Ovary (tissue), 9 donors: ENCODE data around the gene PTGDR. TPM values are rescaled to one million over a fixed set of nuclear protein-coding genes. Genes with fewer than 3 reads are reported as not detected.

ENCODE experiments used
- DNase-seq, 5 donors: peaks; one replicate each; pipeline ENCODE4 v3.0.0-alpha.2; 2019 to 2020
- H3K27ac ChIP-seq, 2 donors: fragments of 200-600 bp; one replicate each; pipeline versions ENCODE4 v1.5.1 to v1.8.0; 2019 to 2022
- H3K27me3 ChIP-seq: fragments of 200-600 bp; one replicate; pipeline ENCODE4 v1.8.0; 2022
- H3K36me3 ChIP-seq: fragments of 200-600 bp; sonication (generic); one replicate; pipeline ENCODE4 v1.5.1; 2019
- H3K4me1 ChIP-seq: one replicate; pipeline ENCODE4 v1.8.1; 2013; ENCODE audit warnings: mild to moderate bottlenecking, moderate library complexity; ENCODE audit not compliant: insufficient read depth
- H3K4me3 ChIP-seq: fragments of 200-600 bp; sonication (generic); one replicate; pipeline ENCODE4 v1.5.1; 2017
- H3K9me3 ChIP-seq, 2 donors: fragments of 200-600 bp in 1 of 2; sonication (generic) in 1 of 2; one replicate each; pipeline versions ENCODE4 v1.5.1 to v1.8.1; 2013 to 2019; ENCODE audit warnings: mild to moderate bottlenecking in 1 of 2, moderate library complexity in 1 of 2
- CTCF ChIP-seq, 3 donors: fragments of 450-650 bp in 2 of 3; fragments of 200-600 bp in 1 of 3; IDR thresholded peaks; one replicate each; pipeline versions ENCODE4 v1.5.1 to v1.8.0; 2016 to 2022; ENCODE audit warnings: antibody characterized with exemption in 3 of 3, mild to moderate bottlenecking in 1 of 3
- EP300 ChIP-seq: sonication (generic); formaldehyde crosslinking; IDR thresholded peaks from one replicate; pipeline ENCODE4 v1.6.1; 2017; ENCODE audit warnings: antibody characterized with exemption
- POLR2A ChIP-seq: fragments of 450-650 bp; IDR thresholded peaks from one replicate; pipeline ENCODE4 v1.6.1; 2017; ENCODE audit warnings: antibody characterized with exemption, mild to moderate bottlenecking, moderate library complexity
- WGBS, 3 donors: extraction: QIAGEN DNeasy Blood & Tissue Kit in 1 of 3; methylation state at CpG; one replicate each; pipeline versions ENCODE4 v1.1.5 to v1.1.7; 2013 to 2017; 5-methylcytosine and 5-hydroxymethylcytosine counted together
- intact Hi-C, 4 donors: fragments of 100-400 bp; cut with DNase I; formaldehyde crosslinking; loops; one replicate each; pipeline versions ENCODE4 v1.11.0 to v1.15.1; 2022 to 2023
- polyA plus RNA-seq, 2 donors: library from polyadenylated mRNA; stranded (reverse); fragments of 200-250 nt in 1 of 2; fragments of 350-450 nt in 1 of 2; fragmentation: Illumina TruSeq in 1 of 2; extraction: RNeasy Lipid Tissue Mini Kit (QIAGEN cat#74804) in 1 of 2; gene quantifications; one replicate each; pipeline ENCODE4 v1.2.3, GENCODE V29; 2013 to 2014
- total RNA-seq, 7 donors: library from RNA; depleted of rRNA in 2 of 7; stranded (reverse); fragments of >200 nt in 2 of 7; fragmentation: NEBNext Ultra II Directional in 3 of 7; extraction: Animal tissue kit (Norgen Biotek cat#: 25700) in 3 of 7; gene quantifications; one replicate each; pipeline versions ENCODE4 v1.1.0 to v1.2.4, GENCODE V29; 2016 to 2023
- donor health status: DM: no; HTN: no; CAD: no; lungs with moderate emphysema.
- donor health status: DM: no; HTN: no; CAD: no.
- donor health status: Bipolar disorder and iron deficiency.
- donor health status: DM: yes; HTN: yes; CAD: no.
- donor health status: DM: no; HTN: no; CAD: no.
- donor health status: DM: yes; HTN: yes; CAD: no.

PTGDR gene
- total and polyA plus RNA-seq, 9 donors: 0.10 to 1.8 (median 0.52) TPM

- Histone ChIP-seq H3K27ac (no peak overlapping the region), H3K4me3 (no peak overlapping the region), H3K9me3 (no peaks in the 10 kb centered on the region), H3K36me3 (no peaks in the 10 kb centered on the region), H3K4me1 (no peaks in the 10 kb centered on the region), H3K27me3 (no peaks in the 10 kb centered on the region)
- intact Hi-C loops: loop anchor here in 1 of 4 donors (10.0 kb wide), 1 partner anchor 145 kb away; no protein-coding TSS in a partner anchor
- no peak for TF ChIP-seq POLR2A
- no peak for TF ChIP-seq EP300
- TF ChIP-seq CTCF (IDR thresholded peaks at IDR 0.05): no peak
- WGBS, 3 donors: 82 to 89% (median 84%) methylated on average over 3 of the region's 3 CpGs
- DNase-seq: no peak
Observed at GRCh38 chr14:52319919-52320318, 52.4 kb downstream of the PTGDR start.

- Histone ChIP-seq H3K9me3 (no peaks in the 10 kb centered on the region), H3K27ac (no peak overlapping the region), H3K36me3 (no peaks in the 10 kb centered on the region), H3K4me3 (no peak overlapping the region), H3K27me3 (no peaks in the 10 kb centered on the region), H3K4me1 (no peaks in the 10 kb centered on the region)
- 80 to 81% (median 81%) methylated on average over 3 of the region's 3 CpGs for WGBS, 3 donors
- TF ChIP-seq POLR2A (no peak), EP300 (no peak), CTCF (IDR thresholded peaks at IDR 0.05) (no peak)
- intact Hi-C loops: no loop called here
- DNase-seq: no peak
Observed at GRCh38 chr14:52325126-52325525, 57.6 kb downstream of the PTGDR start.

GRCh38 chr14:52325630-52326029, 58.1 kb downstream of the PTGDR start:
- TF ChIP-seq EP300: no peak
- TF ChIP-seq POLR2A: no peak
- TF ChIP-seq CTCF (IDR thresholded peaks at IDR 0.05): no peak

More at GRCh38 chr14:52325630-52326029, 58.1 kb downstream of the PTGDR start:
- H3K9me3 ChIP-seq: no peaks in the 10 kb centered on the region
- no peaks in the 10 kb centered on the region for H3K4me1 ChIP-seq
- H3K27me3 ChIP-seq: no peaks in the 10 kb centered on the region
- DNase-seq: no peak
- intact Hi-C loops: no loop called here
- no peak overlapping the region for H3K27ac ChIP-seq
- no peak overlapping the region for H3K4me3 ChIP-seq
- 59 to 66% (median 62%) methylated on average over 3 of the region's 3 CpGs for WGBS, 3 donors
- H3K36me3 ChIP-seq: no peaks in the 10 kb centered on the region

Other genes starting within 250 kb of the PTGDR start
- gene NID2, start 198.6 kb upstream of the PTGDR start, total RNA-seq: 10 to 100 TPM; 31.5 to 55.8 (median 42.7) TPM
- gene NID2, start 198.6 kb upstream of the PTGDR start, polyA plus RNA-seq: 10 to 100 TPM; 58.5 to 83.8 TPM
- 10 to 100 TPM in 2 of 7 donors, 1 to 10 TPM in 4, under 1 TPM in 1; 0.86 to 15.6 (median 6.7) TPM for gene PTGER2, start 46.6 kb downstream of the PTGDR start, total RNA-seq
- gene PTGER2, start 46.6 kb downstream of the PTGDR start, polyA plus RNA-seq: 1 to 10 TPM; 5.5 to 5.8 TPM